GM21447 (cell line): ENCODE measurements around the gene RAPGEFL1.
"Not testable (repeated sequence)": the region's sequence is repeated elsewhere in the genome, so short reads cannot be mapped to it uniquely, and the experiment has no call there.

Source experiments
- ATAC-seq: cut with Tn5 transposase; IDR thresholded peaks from one replicate; pipeline ENCODE4 v1.9.1; 2021; ENCODE audit not compliant: unreplicated experiment

The RAPGEFL1 gene

GRCh38 chr17:40198576-40198975, 21.3 kb downstream of the RAPGEFL1 start:
- ATAC-seq: no peak

- no peak for ATAC-seq
These were observed 25.9 kb downstream of the RAPGEFL1 start for GRCh38 chr17:40203131-40203530.

- ATAC-seq: not testable (repeated sequence)
These were observed 28.9 kb downstream of the RAPGEFL1 start for GRCh38 chr17:40206193-40206592.

- ATAC-seq: no peak
These were observed 32.3 kb downstream of the RAPGEFL1 start for GRCh38 chr17:40209404-40210093.

- not testable (repeated sequence) for ATAC-seq
These were observed 36.6 kb downstream of the RAPGEFL1 start for GRCh38 chr17:40213914-40214313.

- no peak for ATAC-seq
These were observed 40.9 kb downstream of the RAPGEFL1 start for GRCh38 chr17:40218006-40218739.

GRCh38 chr17:40218740-40219593, 41.7 kb downstream of the RAPGEFL1 start, which contains the start of gene WIPF2:
WIPF2 (plus strand) TSS chr17:40219304; CDS start chr17:40256460, 37,156 bp downstream.
- peak; percentile 86 for ATAC-seq

- no peak for ATAC-seq
These were observed 42.5 kb downstream of the RAPGEFL1 start for GRCh38 chr17:40219594-40220338.

GRCh38 chr17:40224718-40225550, 47.7 kb downstream of the RAPGEFL1 start:
- no peak for ATAC-seq

- not testable (repeated sequence) for ATAC-seq
These were observed 51.9 kb downstream of the RAPGEFL1 start for GRCh38 chr17:40229146-40229545.

- no peak for ATAC-seq
These were observed 53.4 kb downstream of the RAPGEFL1 start for GRCh38 chr17:40230670-40231069.

- ATAC-seq: not testable (repeated sequence)
These were observed 54.7 kb downstream of the RAPGEFL1 start for GRCh38 chr17:40231928-40232327.

GRCh38 chr17:40241252-40241834, 64.1 kb downstream of the RAPGEFL1 start:
- no peak for ATAC-seq

- no peak for ATAC-seq
These were observed 65.5 kb downstream of the RAPGEFL1 start for GRCh38 chr17:40242774-40243173.

- ATAC-seq: no peak
These were observed 66.5 kb downstream of the RAPGEFL1 start for GRCh38 chr17:40243761-40244160.

- ATAC-seq: no peak
These were observed 67.0 kb downstream of the RAPGEFL1 start for GRCh38 chr17:40244255-40244654.
